Subcutaneous adipose tissue (tissue), 4 donors: Measurements from ENCODE around the gene CDADC1. TPM values are rescaled to one million over a fixed set of nuclear protein-coding genes. Genes with fewer than 3 reads are reported as not detected.

Experiments used
- total RNA-seq, 4 donors: library from RNA; depleted of rRNA; stranded (reverse); fragments of >200 nt; gene quantifications; one replicate each; pipeline ENCODE4 v1.1.0, GENCODE V29; 2016
- TF ChIP-seq, protein P1 (sequence below): fragments of 450-650 bp; IDR thresholded peaks from one replicate; pipeline ENCODE4 v1.5.1; 2016; ENCODE audit warnings: low read depth, mild to moderate bottlenecking, control low read depth, antibody characterized with exemption, moderate library complexity

Gene CDADC1
- total RNA-seq, 4 donors from 2014 or later: 7.0 to 11.2 (median 9.5) TPM

DNA sequence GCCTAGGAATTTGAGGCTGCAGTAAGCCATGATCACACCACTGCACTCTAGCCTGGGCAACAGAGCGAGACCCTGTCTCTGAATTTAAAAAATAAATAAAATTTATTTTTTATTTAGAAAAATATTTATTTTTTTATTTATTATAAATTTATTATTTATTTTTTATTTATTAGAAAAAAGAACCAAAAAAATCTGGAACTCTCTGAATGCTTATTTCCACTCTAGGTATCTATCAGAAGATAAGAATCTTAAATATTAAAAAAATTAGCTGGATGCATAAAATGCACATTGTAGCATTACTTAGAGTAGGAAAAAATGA, 82.8 kb downstream of the CDADC1 start:
- TF ChIP-seq, protein P1, sequence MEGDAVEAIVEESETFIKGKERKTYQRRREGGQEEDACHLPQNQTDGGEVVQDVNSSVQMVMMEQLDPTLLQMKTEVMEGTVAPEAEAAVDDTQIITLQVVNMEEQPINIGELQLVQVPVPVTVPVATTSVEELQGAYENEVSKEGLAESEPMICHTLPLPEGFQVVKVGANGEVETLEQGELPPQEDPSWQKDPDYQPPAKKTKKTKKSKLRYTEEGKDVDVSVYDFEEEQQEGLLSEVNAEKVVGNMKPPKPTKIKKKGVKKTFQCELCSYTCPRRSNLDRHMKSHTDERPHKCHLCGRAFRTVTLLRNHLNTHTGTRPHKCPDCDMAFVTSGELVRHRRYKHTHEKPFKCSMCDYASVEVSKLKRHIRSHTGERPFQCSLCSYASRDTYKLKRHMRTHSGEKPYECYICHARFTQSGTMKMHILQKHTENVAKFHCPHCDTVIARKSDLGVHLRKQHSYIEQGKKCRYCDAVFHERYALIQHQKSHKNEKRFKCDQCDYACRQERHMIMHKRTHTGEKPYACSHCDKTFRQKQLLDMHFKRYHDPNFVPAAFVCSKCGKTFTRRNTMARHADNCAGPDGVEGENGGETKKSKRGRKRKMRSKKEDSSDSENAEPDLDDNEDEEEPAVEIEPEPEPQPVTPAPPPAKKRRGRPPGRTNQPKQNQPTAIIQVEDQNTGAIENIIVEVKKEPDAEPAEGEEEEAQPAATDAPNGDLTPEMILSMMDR: no peak

DNA sequence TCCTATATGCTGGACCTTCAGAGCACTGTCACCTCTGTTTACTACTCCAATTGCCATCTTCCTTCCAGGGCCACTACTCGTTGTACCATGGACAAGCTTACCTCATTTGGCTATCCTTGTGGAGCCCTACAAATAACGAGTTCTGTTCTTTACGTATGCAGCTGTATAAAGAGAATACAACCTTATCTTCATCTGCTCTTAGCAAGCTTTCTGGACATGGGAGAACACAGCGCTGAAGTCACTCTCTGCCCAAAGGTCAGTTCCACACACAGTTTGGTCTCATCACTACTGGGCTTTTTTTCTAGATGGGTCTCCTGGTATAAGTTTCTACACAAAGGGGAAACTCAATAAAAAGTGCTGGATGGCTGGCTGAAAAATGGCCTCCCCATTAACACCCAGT, 88.9 kb downstream of the CDADC1 start:
- TF ChIP-seq, protein P1: no peak

DNA sequence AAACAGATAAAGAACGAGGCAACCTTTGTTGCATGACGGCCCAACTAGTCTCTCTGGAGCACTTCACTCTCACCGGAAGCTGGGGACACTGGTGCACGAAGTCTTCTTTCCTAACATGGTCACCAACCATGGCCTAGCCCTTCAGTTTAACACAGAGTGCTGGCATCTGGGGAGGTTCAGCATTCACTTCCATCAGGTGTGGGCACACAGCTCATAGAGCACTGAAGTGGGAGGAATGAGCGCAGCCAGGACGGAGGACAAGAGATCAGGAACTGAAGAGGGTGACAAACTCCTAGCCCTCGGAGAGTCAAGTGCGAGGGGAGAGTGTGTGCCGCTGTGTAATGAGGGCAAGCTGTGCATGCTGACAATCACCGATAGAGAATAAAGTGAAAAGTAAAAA, 92.4 kb downstream of the CDADC1 start:
- TF ChIP-seq, protein P1: no peak

DNA sequence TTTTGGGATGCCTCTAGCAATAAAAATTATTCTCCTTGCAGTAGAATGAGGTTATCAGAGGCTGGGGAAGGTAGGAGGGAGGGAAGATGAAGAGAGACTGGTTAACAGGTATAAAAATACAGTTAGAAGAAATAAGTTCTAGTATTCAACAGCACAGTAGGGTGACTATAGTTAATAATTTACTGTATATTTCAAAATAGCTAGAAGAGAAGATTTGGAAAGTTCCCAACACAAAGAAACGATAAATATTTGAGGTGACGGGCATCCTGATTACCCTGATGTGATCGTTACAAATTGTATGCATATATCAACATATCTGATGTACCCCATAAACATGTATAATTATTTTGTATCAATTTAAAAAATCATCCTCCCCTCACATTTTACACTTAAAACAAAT, 93.8 kb downstream of the CDADC1 start:
- TF ChIP-seq, protein P1: no peak

DNA sequence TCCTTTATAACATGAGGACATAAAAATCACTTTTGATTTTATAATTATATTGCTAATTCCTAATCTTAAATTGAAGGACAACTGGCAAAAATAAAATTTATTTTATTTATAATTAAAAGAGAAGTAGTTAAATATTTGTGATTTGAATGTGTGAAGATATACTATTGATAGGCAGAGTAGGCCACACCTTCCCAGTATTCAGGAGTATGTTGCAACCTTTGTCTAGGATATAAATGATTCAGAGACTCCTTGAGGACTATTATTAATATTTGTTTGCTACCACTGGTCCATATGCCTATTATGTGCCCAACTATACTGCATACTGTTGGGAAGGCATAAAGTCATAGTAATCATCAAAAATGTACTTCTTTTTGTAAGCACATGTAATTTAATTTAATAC, 94.2 kb downstream of the CDADC1 start:
- TF ChIP-seq, protein P1: no peak

DNA sequence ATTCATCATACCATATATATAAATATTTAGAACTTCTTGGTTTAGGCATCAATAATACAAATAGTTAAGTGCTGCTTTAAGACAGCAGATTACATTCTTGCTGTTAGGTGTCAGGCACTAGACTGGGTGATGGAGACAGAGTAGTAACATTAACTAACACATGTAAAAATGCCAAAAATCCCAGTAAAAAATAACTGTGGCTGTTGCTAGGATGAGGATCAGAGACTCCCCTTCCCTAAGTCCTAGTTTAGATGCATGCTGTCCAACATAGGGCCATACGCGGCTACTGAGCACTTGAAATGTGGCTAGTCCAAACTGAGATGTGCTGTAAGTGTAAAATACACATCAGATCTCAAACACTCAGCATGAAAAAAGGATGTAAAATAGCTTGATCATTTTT, 94.7 kb downstream of the CDADC1 start:
- TF ChIP-seq, protein P1: no peak

Other genes with a start within 250 kb of the CDADC1 start
- not detected for gene MLNR, start 27.6 kb upstream of the CDADC1 start, total RNA-seq
- gene CAB39L, start 196.1 kb downstream of the CDADC1 start, total RNA-seq: 10 to 100 TPM; 51.7 to 72.9 (median 62.1) TPM
- 10 to 100 TPM; 10.3 to 18.2 (median 14.5) TPM for gene SETDB2, start 196.3 kb downstream of the CDADC1 start, total RNA-seq
- gene PHF11, start 248.0 kb downstream of the CDADC1 start, total RNA-seq: 10 to 100 TPM; 37.7 to 67.2 (median 47.5) TPM